Prostate gland (tissue), 2 donors: ENCODE data around the gene FAM107B.

Experiments used
- CTCF ChIP-seq, 4 experiments: fragments of 200-600 bp in 2 of 4; fragments of 450-650 bp in 2 of 4; sonication (generic) in 2 of 4; IDR thresholded peaks; 1 replicate in 3 of 4; 2 replicates in 1 of 4; pipeline ENCODE4 v1.5.1; 2016 to 2019; ENCODE audit warnings: antibody characterized with exemption in 4 of 4, mild to moderate bottlenecking in 2 of 4, moderate library complexity in 2 of 4
- POLR2A ChIP-seq: fragments of 450-650 bp; IDR thresholded peaks from one replicate; pipeline ENCODE4 v1.6.1; 2016; ENCODE audit warnings: antibody characterized with exemption, mild to moderate bottlenecking

- TF ChIP-seq CTCF (IDR thresholded peaks at IDR 0.05) = no peak
- TF ChIP-seq POLR2A = no peak
These were observed 122.6 kb downstream of the FAM107B start for GRCh38 chr10:14652067-14652466.
